WERI-Rb-1 (cell line): Measurements from ENCODE around the gene CPEB1.
"Not testable (repeated sequence)": the region's sequence is repeated elsewhere in the genome, so short reads cannot be mapped to it uniquely, and the experiment has no call there.

Experiments used
- DNase-seq: peaks from one replicate; pipeline ENCODE4 v3.0.0-alpha.2; 2020
- H3K27ac ChIP-seq: fragments of 250-450 bp; sonication (Bioruptor Pico); 2 replicates; pipeline ENCODE4 v1.5.1; 2020; ENCODE audit warnings: mild to moderate bottlenecking, moderate library complexity
- H3K27me3 ChIP-seq: fragments of 250-450 bp; sonication (Bioruptor Pico); 2 replicates; pipeline ENCODE4 v1.5.1; 2021; ENCODE audit warnings: mild to moderate bottlenecking, low read depth, moderate library complexity; ENCODE audit not compliant: insufficient read depth, severe bottlenecking
- H3K36me3 ChIP-seq: fragments of 250-450 bp; sonication (Bioruptor Pico); 2 replicates; pipeline ENCODE4 v1.5.1; 2020; ENCODE audit warnings: mild to moderate bottlenecking, moderate library complexity
- H3K4me3 ChIP-seq: 2 replicates; pipeline ENCODE4 v1.5.1; 2011; ENCODE audit warnings: low read depth, mild to moderate bottlenecking, control low read depth, low read length
- H3K9me3 ChIP-seq: fragments of 250-450 bp; sonication (Bioruptor Pico); 2 replicates; pipeline ENCODE4 v1.5.1; 2021; ENCODE audit warnings: mild to moderate bottlenecking, moderate library complexity; ENCODE audit not compliant: severe bottlenecking
- CTCF ChIP-seq: IDR thresholded peaks from 2 replicates; pipeline ENCODE4 v1.5.1; 2011; ENCODE audit warnings: low read depth, mild to moderate bottlenecking, control low read depth, inconsistent platforms, low read length

The CPEB1 gene

DNA sequence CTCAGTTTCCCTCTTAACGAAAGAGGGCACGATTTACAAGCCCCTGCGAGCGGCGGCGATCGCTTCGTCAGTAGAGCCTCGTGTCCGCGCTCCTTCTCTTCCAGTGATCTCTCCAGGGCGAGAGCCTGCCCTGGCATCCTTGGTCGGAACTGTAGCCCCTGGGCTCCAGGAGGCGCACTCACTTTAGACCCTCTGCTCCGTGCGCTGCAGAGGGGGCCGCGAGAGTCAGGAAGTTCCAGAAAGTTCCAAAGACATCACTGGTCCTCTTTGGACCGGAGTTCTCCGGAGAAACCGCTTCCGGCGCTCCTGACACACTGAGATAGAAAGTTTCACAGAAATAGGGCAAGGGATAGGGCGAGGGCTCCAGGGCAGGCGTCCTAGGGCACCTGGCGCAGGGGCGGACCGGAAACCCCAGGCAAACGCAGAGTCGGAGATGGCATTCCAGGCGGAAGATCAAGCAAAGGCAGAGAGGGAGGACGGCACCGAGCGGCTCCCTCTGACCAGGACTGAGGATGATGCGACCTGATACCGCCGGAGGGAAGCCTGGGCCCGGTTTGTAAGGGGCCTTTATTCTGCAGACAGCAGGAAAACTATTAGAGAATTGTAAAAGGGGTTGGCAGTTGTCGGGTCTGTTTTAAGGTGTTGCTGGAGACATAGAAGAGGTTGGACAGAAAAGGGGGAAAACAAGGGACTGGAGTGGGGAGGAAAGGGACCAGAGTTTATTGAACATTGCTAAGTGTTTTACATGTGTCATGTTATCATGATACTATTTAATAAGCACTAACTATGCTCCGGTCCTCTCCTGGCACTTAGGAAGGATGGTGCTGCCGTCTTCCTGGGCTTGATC lies 1.3 kb upstream of the CPEB1 start:
- H3K27me3 ChIP-seq = no peaks in the 10 kb centered on the region
- peak overlapping the region; percentile 58 for H3K4me3 ChIP-seq
- no peak overlapping the region for H3K27ac ChIP-seq

DNA sequence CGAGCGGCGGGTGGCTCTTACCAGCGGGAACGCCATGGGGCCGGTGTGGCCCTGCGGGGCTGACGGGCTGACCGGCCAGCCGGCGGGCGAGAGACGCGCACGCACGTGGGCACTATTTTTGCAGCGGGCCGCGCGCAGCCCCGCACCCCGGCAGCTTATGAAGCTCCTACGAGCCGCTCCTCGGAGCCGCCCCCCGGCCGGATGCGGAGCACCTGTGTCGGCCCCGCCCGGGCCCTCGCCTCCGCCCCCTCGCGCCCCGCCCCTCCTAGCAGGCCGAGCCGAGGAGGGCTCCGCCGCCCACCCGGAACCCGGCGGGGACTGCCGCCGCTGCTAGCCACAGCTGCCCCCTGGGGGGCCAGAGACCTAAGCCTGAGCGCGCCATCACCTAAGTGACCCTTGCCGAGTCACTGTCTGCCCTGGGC lies 683 bp upstream of the CPEB1 start:
- peak overlapping the region; percentile 74 for H3K27ac ChIP-seq
- TF ChIP-seq CTCF = no peak
- no peaks in the 10 kb centered on the region for H3K9me3 ChIP-seq
- no peaks in the 10 kb centered on the region for H3K27me3 ChIP-seq
- H3K4me3 ChIP-seq = peak overlapping the region; percentile 58
- peak; percentile 60 for DNase-seq
- no peaks in the 10 kb centered on the region for H3K36me3 ChIP-seq

More for the DNA sequence above, 1.3 kb upstream of the CPEB1 start:
- H3K36me3 ChIP-seq = no peaks in the 10 kb centered on the region
- no peaks in the 10 kb centered on the region for H3K9me3 ChIP-seq
- DNase-seq = no peak
- TF ChIP-seq CTCF = no peak

DNA sequence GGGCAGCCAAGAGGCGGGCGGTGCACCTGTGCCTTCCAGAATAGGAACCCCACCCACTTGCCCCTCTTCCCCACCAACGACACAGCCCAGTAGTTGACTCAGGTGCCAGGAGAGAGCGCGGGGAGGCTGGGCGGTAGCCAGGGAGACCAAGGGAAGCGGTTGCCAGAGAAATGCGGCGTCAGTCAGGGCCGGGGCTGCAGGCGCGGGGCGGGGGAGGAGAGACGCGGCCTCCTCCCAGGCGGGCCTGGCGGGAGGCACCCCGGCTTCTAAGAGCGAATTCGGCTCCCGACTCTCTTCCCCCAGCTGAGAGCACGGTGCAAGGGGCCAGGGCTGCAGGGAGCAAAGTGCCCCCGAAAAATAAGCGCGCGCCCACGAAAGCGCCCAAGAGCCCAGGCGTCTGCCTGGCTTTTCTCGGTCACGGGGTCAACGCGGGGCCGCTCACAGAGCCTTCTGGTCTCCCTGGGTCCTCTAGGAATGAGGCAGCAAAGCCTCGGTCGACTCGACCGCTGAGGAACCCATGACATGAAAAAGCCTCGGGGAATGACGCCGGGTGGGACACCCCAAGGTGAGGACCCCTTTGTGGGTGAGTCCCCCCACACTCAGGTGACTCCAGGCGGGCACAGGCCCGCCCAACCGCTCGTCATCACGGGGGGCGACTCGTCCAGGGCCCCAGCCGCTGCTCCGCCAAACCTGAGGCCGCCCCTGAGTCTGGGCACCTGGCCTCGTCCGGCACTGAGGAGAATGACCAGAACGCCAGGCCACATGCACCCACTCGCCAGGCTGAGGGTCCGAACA lies 716 bp downstream of the CPEB1 start:
- TF ChIP-seq CTCF = no peak
- H3K27ac ChIP-seq = no peak overlapping the region
- DNase-seq = no peak
- H3K9me3 ChIP-seq = no peaks in the 10 kb centered on the region
- no peaks in the 10 kb centered on the region for H3K36me3 ChIP-seq
- no peak overlapping the region for H3K4me3 ChIP-seq
- H3K27me3 ChIP-seq = no peaks in the 10 kb centered on the region

GRCh38 chr15:82644967-82645852 lies 2.0 kb downstream of the CPEB1 start:
- H3K27me3 ChIP-seq, H3K27ac ChIP-seq, H3K9me3 ChIP-seq, H3K36me3 ChIP-seq, H3K4me3 ChIP-seq, DNase-seq: not testable (repeated sequence)

GRCh38 chr15:82643992-82644391 lies 3.2 kb downstream of the CPEB1 start:
- TF ChIP-seq CTCF = no peak
- no peak overlapping the region for H3K27ac ChIP-seq
- no peaks in the 10 kb centered on the region for H3K27me3 ChIP-seq
- DNase-seq = no peak
- no peaks in the 10 kb centered on the region for H3K36me3 ChIP-seq
- H3K4me3 ChIP-seq = no peak overlapping the region
- no peaks in the 10 kb centered on the region for H3K9me3 ChIP-seq
